H9 (cell line): ENCODE data around the gene TMCC2. TPM values are rescaled to one million over a fixed set of nuclear protein-coding genes. Genes with fewer than 3 reads are reported as not detected.

Experiments used
- DNase-seq: peaks from one replicate; pipeline ENCODE4 v3.0.0-alpha.2; 2017
- H2AFZ ChIP-seq: one replicate; pipeline ENCODE4 v1.6.1; 2013; ENCODE audit warnings: mild to moderate bottlenecking, low read length, control low read depth, moderate library complexity
- H2AK5ac ChIP-seq: 2 replicates; pipeline ENCODE4 v1.6.1; 2013; ENCODE audit warnings: low read length, control low read depth, mixed read lengths; ENCODE audit not compliant: insufficient read length
- H2BK120ac ChIP-seq: one replicate; pipeline ENCODE4 v1.6.1; 2013; ENCODE audit warnings: low read depth, mild to moderate bottlenecking, low read length, control low read depth, inconsistent platforms; ENCODE audit not compliant: poor library complexity, severe bottlenecking
- H2BK12ac ChIP-seq: 2 replicates; pipeline ENCODE4 v1.6.1; 2013; ENCODE audit warnings: low read length, control low read depth, mixed read lengths, low read depth; ENCODE audit not compliant: insufficient read length
- H2BK15ac ChIP-seq: 2 replicates; pipeline ENCODE4 v1.6.1; 2013; ENCODE audit warnings: low read depth, low read length, control low read depth
- H2BK20ac ChIP-seq: one replicate; pipeline ENCODE4 v1.6.1; 2013; ENCODE audit warnings: low read depth, mild to moderate bottlenecking, low read length, control low read depth, inconsistent platforms; ENCODE audit not compliant: poor library complexity, severe bottlenecking
- H2BK5ac ChIP-seq: 2 replicates; pipeline ENCODE4 v1.6.1; 2013; ENCODE audit warnings: low read length, control low read depth, mixed read lengths; ENCODE audit not compliant: insufficient read length
- H3K14ac ChIP-seq: 2 replicates; pipeline ENCODE4 v1.6.1; 2013; ENCODE audit warnings: low read length, control low read depth; ENCODE audit not compliant: insufficient read depth
- H3K18ac ChIP-seq: 2 replicates; pipeline ENCODE4 v1.6.1; 2013; ENCODE audit warnings: low read depth, mild to moderate bottlenecking, mixed read lengths, low read length, control low read depth; ENCODE audit not compliant: insufficient read length
- H3K23ac ChIP-seq: 2 replicates; pipeline ENCODE4 v1.6.1; 2013; ENCODE audit warnings: low read length, control low read depth, mixed read lengths, low read depth; ENCODE audit not compliant: insufficient read length
- H3K23me2 ChIP-seq: 2 replicates; pipeline ENCODE4 v1.6.1; 2013; ENCODE audit warnings: low read depth, mild to moderate bottlenecking, mixed read lengths, low read length, control low read depth; ENCODE audit not compliant: insufficient read length, poor library complexity, severe bottlenecking
- H3K27ac ChIP-seq: 2 replicates; pipeline ENCODE4 v1.5.1; 2013; ENCODE audit warnings: low read length, control low read depth, mixed read lengths, low read depth; ENCODE audit not compliant: insufficient read length
- H3K27me3 ChIP-seq: 2 replicates; pipeline ENCODE4 v1.6.1; 2013; ENCODE audit warnings: low read length, control low read depth, inconsistent platforms; ENCODE audit not compliant: insufficient read depth
- H3K4ac ChIP-seq: 2 replicates; pipeline ENCODE4 v1.6.1; 2013; ENCODE audit warnings: low read depth, mild to moderate bottlenecking, control low read depth, inconsistent platforms, low read length, moderate library complexity
- H3K4me1 ChIP-seq: 2 replicates; pipeline ENCODE4 v1.6.1; 2013; ENCODE audit warnings: low read length, control low read depth, inconsistent platforms; ENCODE audit not compliant: insufficient read depth
- H3K4me2 ChIP-seq: 2 replicates; pipeline ENCODE4 v1.6.1; 2013; ENCODE audit warnings: low read length, control low read depth, mixed read lengths; ENCODE audit not compliant: insufficient read length, insufficient read depth
- H3K56ac ChIP-seq: 2 replicates; pipeline ENCODE4 v1.6.1; 2013; ENCODE audit warnings: low read depth, mild to moderate bottlenecking, mixed read lengths, low read length, control low read depth; ENCODE audit not compliant: insufficient read length
- H3K79me1 ChIP-seq: 2 replicates; pipeline ENCODE4 v1.6.1; 2013; ENCODE audit warnings: low read depth, mild to moderate bottlenecking, moderate library complexity, low read length, control low read depth, inconsistent platforms; ENCODE audit not compliant: insufficient read depth, poor library complexity, severe bottlenecking
- H3K79me2 ChIP-seq: 2 replicates; pipeline ENCODE4 v1.6.1; 2013; ENCODE audit warnings: low read length, control low read depth, inconsistent platforms; ENCODE audit not compliant: insufficient read depth
- H3K9ac ChIP-seq: 2 replicates; pipeline ENCODE4 v1.6.1; 2013; ENCODE audit warnings: low read length, control low read depth, mixed read lengths; ENCODE audit not compliant: insufficient read length; ENCODE audit errors: extremely low read depth
- H3K9me3 ChIP-seq: one replicate; pipeline ENCODE4 v1.6.1; 2013; ENCODE audit warnings: low read depth, low read length, inconsistent platforms; ENCODE audit not compliant: control insufficient read depth
- H3T11ph ChIP-seq: one replicate; pipeline ENCODE4 v1.6.1; 2013; ENCODE audit warnings: mild to moderate bottlenecking, low read length, control low read depth, inconsistent platforms
- H4K20me1 ChIP-seq: one replicate; pipeline ENCODE4 v1.6.1; 2013; ENCODE audit not compliant: control insufficient read depth, insufficient read length, insufficient read depth
- H4K5ac ChIP-seq: 2 replicates; pipeline ENCODE4 v1.6.1; 2013; ENCODE audit warnings: low read depth, mild to moderate bottlenecking, mixed read lengths, low read length, control low read depth; ENCODE audit not compliant: insufficient read length
- H4K8ac ChIP-seq: replicated peaks from 2 replicates; pipeline ENCODE4 v1.6.1; 2013; ENCODE audit warnings: low read length, control low read depth, mixed read lengths, low read depth; ENCODE audit not compliant: insufficient read length
- H4K91ac ChIP-seq: 2 replicates; pipeline ENCODE4 v1.6.1; 2013; ENCODE audit warnings: low read depth, mild to moderate bottlenecking, moderate library complexity, mixed read lengths, low read length, control low read depth; ENCODE audit not compliant: insufficient read length
- H3K27ac Mint-ChIP-seq, 3 experiments: 2 replicates in 2 of 3; 3 replicates in 1 of 3; pipeline ENCODE4 v1.8.0; 2020 to 2021; ENCODE audit warnings: mixed read lengths in 3 of 3, mild to moderate bottlenecking in 1 of 3, moderate library complexity in 1 of 3
- H3K27me3 Mint-ChIP-seq: 2 replicates; pipeline ENCODE4 v1.8.0; 2021; ENCODE audit warnings: low read depth, mild to moderate bottlenecking, moderate library complexity, mixed read lengths
- H3K36me3 Mint-ChIP-seq, 3 experiments: 2 replicates in 2 of 3; 3 replicates in 1 of 3; pipeline ENCODE4 v1.8.0; 2020 to 2021; ENCODE audit warnings: low read depth in 3 of 3, mixed read lengths in 3 of 3; ENCODE audit not compliant: insufficient read depth in 1 of 3
- H3K4me1 Mint-ChIP-seq, 2 experiments: 2 replicates each; pipeline ENCODE4 v1.8.0; 2020; ENCODE audit warnings: mixed read lengths in 2 of 2
- H3K4me3 Mint-ChIP-seq, 2 experiments: 2 replicates in 1 of 2; 3 replicates in 1 of 2; pipeline ENCODE4 v1.8.0; 2020 to 2021; ENCODE audit warnings: mild to moderate bottlenecking in 2 of 2, mixed read lengths in 2 of 2, moderate library complexity in 1 of 2
- H3K9me3 Mint-ChIP-seq, 2 experiments: 2 replicates in 1 of 2; 3 replicates in 1 of 2; pipeline ENCODE4 v1.8.0; 2020; ENCODE audit warnings: mild to moderate bottlenecking in 2 of 2, mixed read lengths in 2 of 2, moderate library complexity in 1 of 2
- CTCF ChIP-seq: fragments of 200-600 bp; sonication (generic); conservative IDR thresholded peaks from 3 replicates; pipeline ENCODE4 v1.8.0; 2021; ENCODE audit warnings: antibody characterized with exemption, mild to moderate bottlenecking
- WGBS: extraction: QIAGEN DNeasy Blood & Tissue Kit; methylation state at CpG from one replicate; pipeline ENCODE4 v1.1.7; 2013; ENCODE audit warnings: missing lambda C conversion rate, low lambda C conversion rate, mixed read lengths; ENCODE audit not compliant: insufficient read length; ENCODE audit errors: extremely low coverage; 5-methylcytosine and 5-hydroxymethylcytosine counted together
- total RNA-seq: library from RNA; stranded (reverse); gene quantifications from 2 replicates; pipeline ENCODE4 v1.2.1, GENCODE V29; 2021

TMCC2 gene
- total RNA-seq, 1 experiment from 2014 or later = 11.7 TPM

GRCh38 chr1:205306929-205307566 is 79.3 kb downstream of the TMCC2 start:
- H2BK15ac ChIP-seq = no peak overlapping the region
- H4K8ac ChIP-seq = no peak overlapping the region
- H2BK20ac ChIP-seq = no peak overlapping the region
- no peaks in the 10 kb centered on the region for H3K27me3 ChIP-seq
- no peak overlapping the region for H3K4me2 ChIP-seq
- whole genome bisulfite sequencing = no CpG with 5 or more reads among the region's 7 CpGs
- no peak overlapping the region for H3K14ac ChIP-seq
- Mint-ChIP-seq H3K36me3 (peaks cover 57 to 96% (median 95%) of the 10 kb centered on the region in 3 experiments), H3K27ac (no peak overlapping the region; a peak in 1 of 7 replicates), H3K9me3 (no peaks in the 10 kb centered on the region), H3K4me3 (no peak overlapping the region), H3K4me1 (peaks cover 23 to 29% of the 10 kb centered on the region in 2 experiments), H3K27me3 (peaks cover 2% of the 10 kb centered on the region; the same call in 1 of the 2 replicates)
- H3K56ac ChIP-seq = no peak overlapping the region
- H4K5ac ChIP-seq = no peak overlapping the region
- no peaks in the 10 kb centered on the region for H4K20me1 ChIP-seq
- peaks cover 3% of the 10 kb centered on the region; the same call in 1 of the 2 replicates for H3K79me2 ChIP-seq
- no peak overlapping the region for H2BK120ac ChIP-seq
- H3K79me1 ChIP-seq = peaks cover 10% of the 10 kb centered on the region
- no peak overlapping the region for H2BK5ac ChIP-seq
- DNase-seq = no peak
- H3K9me3 ChIP-seq = no peaks in the 10 kb centered on the region
- H3T11ph ChIP-seq = no peak overlapping the region
- TF ChIP-seq CTCF = no peak
- H3K9ac ChIP-seq = no peak overlapping the region
- peaks cover 5% of the 10 kb centered on the region; the same call in 1 of the 2 replicates for H3K4me1 ChIP-seq
- no peak overlapping the region for H3K18ac ChIP-seq
- H3K27ac ChIP-seq = no peak overlapping the region
- no peak overlapping the region for H3K4ac ChIP-seq
- no peaks in the 10 kb centered on the region for H3K23me2 ChIP-seq
- H2AK5ac ChIP-seq = no peak overlapping the region
- no peak overlapping the region for H2AFZ ChIP-seq
- no peak overlapping the region for H4K91ac ChIP-seq
- no peak overlapping the region for H2BK12ac ChIP-seq
- H3K23ac ChIP-seq = no peak overlapping the region
